ENCODE results near the gene GRIP2. TPM values are rescaled to one million over a fixed set of nuclear protein-coding genes. Genes with fewer than 3 reads are reported as not detected.

Gene GRIP2
- total and polyA plus RNA-seq, 2 donors (not counting 3 experiments of a cell fraction or from before 2014, with no cell fraction given) = not detected

DNA sequence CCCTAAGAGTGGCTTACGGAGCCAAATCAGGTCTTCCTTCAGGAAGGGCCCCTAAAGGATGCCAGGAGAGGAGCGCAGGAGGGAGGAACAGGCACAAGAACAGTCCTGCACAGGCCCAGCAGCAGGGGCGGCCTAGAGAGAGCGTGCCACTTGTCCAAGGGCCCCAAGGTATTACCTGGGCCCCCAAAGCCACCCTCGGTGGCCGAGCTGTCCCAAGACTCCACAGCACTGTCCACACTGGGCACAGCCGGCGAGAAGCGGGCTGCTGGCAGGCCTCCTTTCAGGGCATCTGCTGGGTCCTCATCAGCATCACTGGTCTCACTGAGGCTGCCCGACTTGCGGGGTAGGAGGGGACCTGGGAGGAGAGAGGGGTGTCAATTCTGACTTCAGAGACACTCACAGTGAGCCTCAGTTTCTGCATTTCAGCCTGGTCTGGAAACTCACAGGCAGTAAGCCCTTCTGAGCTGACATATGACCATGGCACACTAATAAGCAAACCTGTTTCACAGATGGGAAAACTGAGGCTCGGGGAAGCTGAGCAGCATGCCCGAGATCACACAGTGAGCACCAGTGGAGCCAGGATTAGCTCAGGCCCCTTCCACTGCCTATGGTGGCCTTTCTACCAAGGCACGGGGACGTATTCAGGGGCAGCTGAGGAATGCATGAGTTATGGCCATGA is 33.4 kb downstream of the GRIP2 start:
- ChIA-PET POLR2A (no interaction called here), CTCF (no interaction called here)
- H3K36me3 ChIP-seq (ENCODE audit: control insufficient read depth in 2 of 2, extremely low read depth in 1 of 2, insufficient read depth in 2 of 2, low read length in 2 of 2) = no peaks in the 10 kb centered on the region
- no peak for TF ChIP-seq POLR2AphosphoS5 (IDR thresholded peaks at IDR 0.05; ENCODE audit: insufficient read depth, low read depth, low read length)
- TF ChIP-seq POLR2A (IDR thresholded peaks at IDR 0.05; ENCODE audit: low read depth, low read length) = no peak
- TF ChIP-seq FOS (IDR thresholded peaks at IDR 0.05; ENCODE audit: borderline replicate concordance, insufficient read depth, low read length) = no peak
- no peak for TF ChIP-seq MYC (IDR thresholded peaks at IDR 0.05; ENCODE audit: low read depth, low read length)
- TF ChIP-seq EZH2 (IDR thresholded peaks at IDR 0.05; ENCODE audit: borderline replicate concordance, low read depth, low read length, severe bottlenecking) = no peak
- no peak for TF ChIP-seq GATA2 (IDR thresholded peaks at IDR 0.05; ENCODE audit: insufficient read depth, insufficient read length, low read depth, low read length)
- no peak for TF ChIP-seq JUN (IDR thresholded peaks at IDR 0.05; ENCODE audit: borderline replicate concordance, insufficient read depth, insufficient read length, low read depth)
- no peak for TF ChIP-seq CTCF (IDR thresholded peaks at IDR 0.05; ENCODE audit: extremely low read depth in 1 of 2, insufficient read depth in 1 of 2, low read depth in 1 of 2, low read length in 2 of 2)
- no peak for TF ChIP-seq MAX (IDR thresholded peaks at IDR 0.05; ENCODE audit: insufficient read depth, insufficient read length)
- no peak overlapping the region for H2AFZ ChIP-seq (ENCODE audit: low read depth, low read length)
- H3K9me1 ChIP-seq (replicated peaks; ENCODE audit: control insufficient read depth, extremely low read depth, insufficient read depth, low read length) = no peaks in the 10 kb centered on the region
- no peaks in the 10 kb centered on the region for H3K79me2 ChIP-seq (ENCODE audit: control insufficient read depth, insufficient read depth, low read length)
- H3K4me3 ChIP-seq (replicated peaks in 1 of 3; ENCODE audit: insufficient read depth in 1 of 3, low read depth in 1 of 3, low read length in 3 of 3) = no peak overlapping the region
- no TSS peak for BruUV-seq (replicated peaks)
- H4K20me1 ChIP-seq (replicated peaks; ENCODE audit: control insufficient read depth, extremely low read depth, insufficient read depth, low read length) = no peaks in the 10 kb centered on the region
- H3K4me1 ChIP-seq (ENCODE audit: control insufficient read depth, extremely low read depth, insufficient read depth, low read length) = no peaks in the 10 kb centered on the region
- dilution Hi-C loops (cut with MboI; ENCODE audit: extremely low pct_ligation_motif_present, low sequenced_read_pairs) (no loop called here), intact Hi-C loops (cut with micrococcal nuclease) (loop anchor here (10.0 kb wide), 1 partner anchor 278 kb away; no protein-coding TSS in a partner anchor)
- DNase-seq (ENCODE audit: low read depth, low spot score) (no peak), FAIRE-seq (no peak)
- no peaks in the 10 kb centered on the region for H3K9me3 ChIP-seq (replicated peaks; ENCODE audit: control insufficient read depth, insufficient read depth, low read length)
- H3K27me3 ChIP-seq (ENCODE audit: control insufficient read depth in 2 of 2, insufficient read depth in 2 of 2, low read length in 2 of 2) = no peaks in the 10 kb centered on the region
- no peak overlapping the region for H3K9ac ChIP-seq (replicated peaks; ENCODE audit: extremely low read depth, insufficient read depth, low read length)
- H3K27ac ChIP-seq (ENCODE audit: insufficient read depth, low read depth, low read length) = no peak overlapping the region
- H3K4me2 ChIP-seq (ENCODE audit: insufficient read depth, low read length) = no peak overlapping the region

Data from endothelial cell of umbilical vein (primary cell).